GM12878 (cell line): ENCODE data around the gene ZNF511. TPM values are rescaled to one million over a fixed set of nuclear protein-coding genes. Genes with fewer than 3 reads are reported as not detected.
A peak's percentile ranks its signal among the peaks of the same experiment; 100 is the strongest.

Source experiments
- BHLHE40 ChIP-seq, 2 experiments: fragments of 450-650 bp in 1 of 2; IDR thresholded peaks; 2 replicates each; pipeline ENCODE4 v1.6.1; 2011 to 2017; ENCODE audit warnings: low read depth in 2 of 2, borderline replicate concordance in 1 of 2, improper control_type of control experiment in 1 of 2, low read length in 1 of 2, mild to moderate bottlenecking in 1 of 2
- CREM ChIP-seq: IDR thresholded peaks from 2 replicates; pipeline ENCODE4 v1.6.1; 2014; ENCODE audit warnings: antibody characterized with exemption, low read depth
- DPF2 ChIP-seq: fragments of 450-650 bp; IDR thresholded peaks from 2 replicates; pipeline ENCODE4 v1.6.1; 2017; ENCODE audit warnings: mild to moderate bottlenecking
- EGR1 ChIP-seq, 2 experiments: IDR thresholded peaks; 1 replicate in 1 of 2; 2 replicates in 1 of 2; pipeline ENCODE4 v1.6.1; 2011 to 2012; ENCODE audit warnings: low read depth in 2 of 2, low read length in 2 of 2, borderline replicate concordance in 1 of 2, mild to moderate bottlenecking in 1 of 2, moderate library complexity in 1 of 2
- MTA2 ChIP-seq: fragments of 450-650 bp; IDR thresholded peaks from 2 replicates; pipeline ENCODE4 v1.6.1; 2016; ENCODE audit warnings: low read depth, mild to moderate bottlenecking, moderate library complexity
- NKRF ChIP-seq: fragments of 450-650 bp; conservative IDR thresholded peaks from 2 replicates; pipeline ENCODE4 v1.6.1; 2017; ENCODE audit warnings: mild to moderate bottlenecking, moderate library complexity
- SREBF2 ChIP-seq: IDR thresholded peaks from 2 replicates; pipeline ENCODE4 v1.6.1; 2012; ENCODE audit warnings: mild to moderate bottlenecking, low read length
- SRF ChIP-seq, 2 experiments: IDR thresholded peaks; 2 replicates each; pipeline ENCODE4 v1.6.1; 2011; ENCODE audit warnings: low read depth in 2 of 2, low read length in 2 of 2, mild to moderate bottlenecking in 1 of 2, moderate library complexity in 1 of 2
- TARDBP ChIP-seq: IDR thresholded peaks from 2 replicates; pipeline ENCODE4 v1.6.1; 2016; ENCODE audit warnings: borderline replicate concordance
- ZBTB11 ChIP-seq: fragments of 450-650 bp; formaldehyde crosslinking; IDR thresholded peaks from 2 replicates; pipeline ENCODE4 v1.5.0; 2022; ENCODE audit warnings: mild to moderate bottlenecking, missing genetic modification characterization
- ZNF687 ChIP-seq: fragments of 450-650 bp; IDR thresholded peaks from 2 replicates; pipeline ENCODE4 v1.6.1; 2017; ENCODE audit warnings: mild to moderate bottlenecking, moderate library complexity
- ZSCAN29 ChIP-seq: fragments of 450-650 bp; IDR thresholded peaks from 2 replicates; pipeline ENCODE4 v1.6.1; 2017; ENCODE audit warnings: mild to moderate bottlenecking, moderate library complexity
- ZZZ3 ChIP-seq: IDR thresholded peaks from 2 replicates; pipeline ENCODE4 v1.6.1; 2011; ENCODE audit warnings: low read depth; ENCODE audit not compliant: control insufficient read depth, insufficient read length
- polyA plus RNA-seq, 11 experiments: library from polyadenylated mRNA; depleted of rRNA in 4 of 11; unstranded in 6 of 11; stranded (reverse) in 5 of 11; fragments of >200 nt; fragmentation: Nextera tagmentation in 4 of 11; fragmentation: Illumina TruSeq in 1 of 11; extraction: Ambion mirVana in 4 of 11; extraction: Trizol in 1 of 11; gene quantifications; 1 replicate in 1 of 11; 2 replicates in 10 of 11; pipeline versions ENCODE4 v1.2.1 to v1.2.3, GENCODE V29; 2011 to 2016; ENCODE audit warnings: inconsistent platforms in 2 of 11, missing spikeins in 2 of 11, low read depth in 1 of 11
- total RNA-seq, 4 experiments: library from RNA; depleted of rRNA in 3 of 4; stranded (reverse); fragments of >200 nt in 3 of 4; fragmentation: Illumina TruSeq in 1 of 4; extraction: Trizol in 1 of 4; gene quantifications; 2 replicates each; pipeline versions ENCODE4 v1.2.1 to v1.2.3, GENCODE V29; 2013 to 2021

ZNF511 gene
- total and polyA plus RNA-seq, 10 of the 15 experiments (the other 5 are each of a cell fraction or from before 2014, with no cell fraction given) = 0.58 to 110 (median 32.0) TPM

- TF ChIP-seq ZNF687 = peak; percentile 10; the same call in 1 of the 2 replicates
- peak in 1 of 2 experiments; percentile 51; a peak in 1 of 4 replicates for TF ChIP-seq BHLHE40 (IDR thresholded peaks at IDR 0.05; ENCODE audit: borderline replicate concordance in 1 of 2, low read depth in 2 of 2, low read length in 1 of 2)
- peak; percentile 39 to 96 for TF ChIP-seq EGR1 (IDR thresholded peaks at IDR 0.05; ENCODE audit: borderline replicate concordance in 1 of 2, low read depth in 2 of 2, low read length in 2 of 2)
- TF ChIP-seq ZBTB11 (CRISPR knock-in tag) = peak; percentile 73
- TF ChIP-seq CREM = peak; percentile 32; the same call in 1 of the 2 replicates
- no peak for TF ChIP-seq SREBF2
- TF ChIP-seq SRF (IDR thresholded peaks at IDR 0.05; ENCODE audit: low read depth in 2 of 2, low read length in 2 of 2) = 0 out of 4 replicates have a peak, but pooled peaks of 1 of the 2 experiments have one; percentile 4
- no peak; the same call in 1 of the 2 replicates for TF ChIP-seq NKRF
- TF ChIP-seq DPF2 = peak; percentile 80
- TF ChIP-seq MTA2 = no peak
- TF ChIP-seq ZSCAN29 = no peak
- no peak for TF ChIP-seq ZZZ3
- no peak for TF ChIP-seq TARDBP
- TF ChIP-seq, all 136 proteins: peak for 37
Observed at GRCh38 chr10:133357285-133358161, 48.8 kb downstream of the ZNF511 start, which contains the start of gene FUOM (continued).
